GM13977 (cell line): ENCODE measurements around the gene ANKRD33B.

ENCODE experiments used
- DNase-seq: peaks from one replicate; pipeline ENCODE4 v3.0.0; 2012; ENCODE audit warnings: low spot score
- in situ Hi-C: fragments of 300-500 bp; cut with MboI; formaldehyde crosslinking; loops from one replicate; pipeline ENCODE4 v1.12.0; 2022; ENCODE audit warnings: low sequenced_read_pairs, low pct_unique_long_range_greater_than_20kb, mixed read lengths, inconsistent platforms; ENCODE audit not compliant: unreplicated experiment
- TF ChIP-seq, protein P1 (sequence below): IDR thresholded peaks from 2 replicates; pipeline ENCODE4 v1.5.1; 2012; ENCODE audit warnings: mild to moderate bottlenecking, control low read depth; ENCODE audit not compliant: insufficient read depth; ENCODE audit errors: extremely low read depth, missing control alignments

The ANKRD33B gene

DNA sequence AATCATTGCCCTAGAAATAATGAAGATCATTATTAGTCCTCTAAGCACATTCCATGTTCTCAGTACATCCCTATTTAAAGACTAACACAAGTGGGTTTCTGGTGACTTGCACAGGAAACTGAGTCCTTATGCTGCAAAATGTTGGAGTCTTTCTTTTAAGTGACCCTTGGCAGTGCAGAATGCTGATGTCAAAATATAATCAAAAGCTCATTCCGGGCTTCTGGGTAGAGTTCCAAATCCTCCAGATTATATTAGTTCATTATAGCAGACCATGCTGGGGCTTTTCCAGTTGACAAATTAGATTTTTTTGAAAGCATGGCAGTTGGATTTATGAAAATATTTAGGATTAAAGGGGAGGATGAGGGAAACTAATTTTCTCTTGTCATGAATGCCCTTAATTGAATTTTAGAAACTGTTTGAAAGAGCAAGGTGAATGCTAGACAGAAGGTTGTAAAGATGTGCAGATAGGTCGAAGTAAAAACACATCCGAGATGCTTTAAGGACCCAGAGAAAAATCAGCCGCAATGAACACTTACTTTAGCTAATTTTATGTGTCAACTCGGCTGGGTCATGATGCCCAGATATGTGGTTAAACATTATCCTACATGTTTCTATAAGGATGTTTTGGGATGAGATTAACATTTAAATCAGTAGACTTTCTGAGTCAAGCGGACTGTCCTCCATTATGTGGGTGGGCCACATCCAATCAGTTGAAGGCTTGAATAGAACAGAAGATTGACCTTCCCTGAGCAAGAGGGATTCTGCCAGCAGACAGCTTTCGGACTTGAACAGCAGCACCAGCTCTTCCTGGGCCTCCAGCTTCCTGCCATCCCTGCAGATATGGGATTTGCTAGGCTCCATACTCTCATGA is 108.5 kb downstream of the ANKRD33B start:
- in situ Hi-C loops: no loop called here
- DNase-seq: no peak
- TF ChIP-seq, protein P1, sequence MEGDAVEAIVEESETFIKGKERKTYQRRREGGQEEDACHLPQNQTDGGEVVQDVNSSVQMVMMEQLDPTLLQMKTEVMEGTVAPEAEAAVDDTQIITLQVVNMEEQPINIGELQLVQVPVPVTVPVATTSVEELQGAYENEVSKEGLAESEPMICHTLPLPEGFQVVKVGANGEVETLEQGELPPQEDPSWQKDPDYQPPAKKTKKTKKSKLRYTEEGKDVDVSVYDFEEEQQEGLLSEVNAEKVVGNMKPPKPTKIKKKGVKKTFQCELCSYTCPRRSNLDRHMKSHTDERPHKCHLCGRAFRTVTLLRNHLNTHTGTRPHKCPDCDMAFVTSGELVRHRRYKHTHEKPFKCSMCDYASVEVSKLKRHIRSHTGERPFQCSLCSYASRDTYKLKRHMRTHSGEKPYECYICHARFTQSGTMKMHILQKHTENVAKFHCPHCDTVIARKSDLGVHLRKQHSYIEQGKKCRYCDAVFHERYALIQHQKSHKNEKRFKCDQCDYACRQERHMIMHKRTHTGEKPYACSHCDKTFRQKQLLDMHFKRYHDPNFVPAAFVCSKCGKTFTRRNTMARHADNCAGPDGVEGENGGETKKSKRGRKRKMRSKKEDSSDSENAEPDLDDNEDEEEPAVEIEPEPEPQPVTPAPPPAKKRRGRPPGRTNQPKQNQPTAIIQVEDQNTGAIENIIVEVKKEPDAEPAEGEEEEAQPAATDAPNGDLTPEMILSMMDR: no peak

DNA sequence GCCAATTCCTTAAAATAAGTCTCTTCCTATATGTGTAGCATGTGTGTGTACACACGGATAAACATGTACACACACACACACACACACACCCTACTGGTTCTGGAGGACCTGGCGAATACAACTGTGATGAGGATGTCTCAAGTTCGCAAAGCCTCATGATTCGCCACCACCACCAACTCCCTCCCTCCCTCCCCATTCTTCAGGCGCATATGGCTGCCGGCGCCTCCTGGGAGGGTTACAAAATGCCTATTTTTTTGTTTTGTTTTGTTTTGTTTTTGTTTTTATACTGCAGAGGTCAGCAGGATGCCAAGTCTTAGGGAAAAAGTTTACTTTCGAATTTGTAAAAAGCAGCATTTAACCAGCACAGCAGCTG is 109.1 kb downstream of the ANKRD33B start:
- in situ Hi-C loops: no loop called here
- no peak for DNase-seq
- TF ChIP-seq, protein P1: no peak

DNA sequence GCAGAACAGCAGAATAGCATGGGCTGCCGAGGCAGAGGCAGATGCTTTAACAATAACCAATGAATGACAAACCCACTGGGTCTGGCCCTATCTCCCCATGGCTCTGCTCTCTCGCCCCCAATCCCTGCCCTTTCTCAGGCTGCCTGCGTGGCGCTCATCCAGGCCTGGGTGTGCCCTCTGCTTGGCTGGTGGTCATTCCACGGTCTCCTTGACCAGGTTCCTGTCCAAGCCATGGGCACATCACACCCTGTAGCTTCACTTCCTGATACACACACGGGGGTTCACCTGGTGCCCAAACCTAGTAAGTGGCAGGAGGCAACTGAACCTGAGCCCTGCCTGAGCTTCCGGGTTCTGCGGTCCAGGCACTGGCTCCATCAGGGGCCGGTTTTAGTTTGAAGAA is 109.5 kb downstream of the ANKRD33B start:
- DNase-seq: no peak
- TF ChIP-seq, protein P1: no peak
- in situ Hi-C loops: no loop called here

DNA sequence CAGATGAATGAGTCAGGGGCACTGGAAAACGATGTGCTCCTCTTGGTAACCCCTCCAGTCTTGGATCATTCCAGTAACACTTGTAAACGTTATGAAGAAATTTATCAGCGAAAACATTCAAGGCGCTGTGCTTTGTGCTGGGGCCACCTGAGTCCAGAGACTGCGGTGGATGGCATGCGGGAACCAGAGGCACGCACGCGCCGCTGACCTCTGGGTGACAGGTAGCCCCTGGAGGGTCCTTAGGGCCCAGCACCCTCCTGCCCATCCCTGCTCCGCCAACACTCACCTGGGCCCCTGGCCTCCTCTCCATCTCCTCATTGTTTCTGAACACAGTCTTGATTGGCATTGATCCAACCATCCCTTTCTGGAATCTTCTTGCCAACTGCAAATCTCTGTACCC is 110.2 kb downstream of the ANKRD33B start:
- in situ Hi-C loops: no loop called here
- TF ChIP-seq, protein P1: no peak

DNA sequence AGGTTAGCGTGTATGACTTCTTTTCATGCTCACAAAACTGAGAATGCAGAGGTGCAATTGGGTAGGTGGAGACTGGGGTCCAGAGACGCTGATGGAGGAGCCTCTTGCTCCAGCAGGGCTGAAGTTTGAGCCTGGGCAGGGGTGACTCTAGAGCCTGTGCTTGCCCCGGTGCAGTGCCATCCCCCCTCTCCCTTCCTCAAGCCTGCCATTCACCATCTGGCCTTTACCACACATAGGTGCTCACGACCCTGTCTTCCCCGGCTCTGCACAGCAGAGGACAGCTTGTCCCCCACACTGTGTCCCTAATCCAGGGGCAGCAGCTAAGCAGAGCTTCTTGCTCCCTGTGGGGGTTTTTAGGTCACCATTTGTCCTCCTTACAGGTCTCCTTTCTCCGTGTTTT is 110.7 kb downstream of the ANKRD33B start:
- in situ Hi-C loops: no loop called here
- no peak for DNase-seq
- TF ChIP-seq, protein P1: no peak

More for the DNA sequence above, 110.2 kb downstream of the ANKRD33B start:
- DNase-seq: no peak

DNA sequence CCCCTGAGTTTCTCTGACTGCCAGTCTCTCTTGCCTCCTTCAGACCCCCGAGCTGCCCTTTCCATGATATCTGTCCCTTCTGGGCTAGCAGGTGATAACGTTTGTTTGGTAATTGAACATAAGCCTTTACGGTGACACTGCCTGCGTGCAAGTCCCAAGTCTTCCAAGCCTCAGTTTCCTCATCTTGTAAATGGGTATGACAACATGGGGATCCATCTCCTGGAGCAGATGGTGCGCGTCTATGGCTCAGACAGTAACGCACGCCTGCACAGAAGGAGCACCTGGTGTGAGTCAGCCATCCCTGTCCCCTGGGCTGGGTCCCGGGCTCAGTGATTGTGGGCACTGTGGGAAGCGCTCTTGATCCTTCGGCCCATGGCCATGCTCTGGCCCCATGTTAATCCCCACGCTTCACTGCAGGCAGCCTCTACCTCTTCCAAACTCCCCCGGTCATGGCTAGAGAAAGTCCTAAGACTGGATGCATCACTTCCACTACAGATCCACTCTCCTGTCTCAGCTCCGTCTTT is 111.4 kb downstream of the ANKRD33B start:
- in situ Hi-C loops: no loop called here
- TF ChIP-seq, protein P1: no peak
- DNase-seq: no peak
